Erythroblast (primary cell): ENCODE measurements around the gene LEPROT.
A peak's percentile ranks its signal among the peaks of the same experiment; 100 is the strongest.

ENCODE experiments used
- GATA1 ChIP-seq: IDR thresholded peaks from 2 replicates; pipeline ENCODE4 v1.6.1; 2011; ENCODE audit warnings: low read depth, mild to moderate bottlenecking, control low read depth, low read length, moderate library complexity
- POLR2A ChIP-seq: IDR thresholded peaks from 2 replicates; pipeline ENCODE4 v1.6.1; 2011; ENCODE audit warnings: mild to moderate bottlenecking, low read length

DNA sequence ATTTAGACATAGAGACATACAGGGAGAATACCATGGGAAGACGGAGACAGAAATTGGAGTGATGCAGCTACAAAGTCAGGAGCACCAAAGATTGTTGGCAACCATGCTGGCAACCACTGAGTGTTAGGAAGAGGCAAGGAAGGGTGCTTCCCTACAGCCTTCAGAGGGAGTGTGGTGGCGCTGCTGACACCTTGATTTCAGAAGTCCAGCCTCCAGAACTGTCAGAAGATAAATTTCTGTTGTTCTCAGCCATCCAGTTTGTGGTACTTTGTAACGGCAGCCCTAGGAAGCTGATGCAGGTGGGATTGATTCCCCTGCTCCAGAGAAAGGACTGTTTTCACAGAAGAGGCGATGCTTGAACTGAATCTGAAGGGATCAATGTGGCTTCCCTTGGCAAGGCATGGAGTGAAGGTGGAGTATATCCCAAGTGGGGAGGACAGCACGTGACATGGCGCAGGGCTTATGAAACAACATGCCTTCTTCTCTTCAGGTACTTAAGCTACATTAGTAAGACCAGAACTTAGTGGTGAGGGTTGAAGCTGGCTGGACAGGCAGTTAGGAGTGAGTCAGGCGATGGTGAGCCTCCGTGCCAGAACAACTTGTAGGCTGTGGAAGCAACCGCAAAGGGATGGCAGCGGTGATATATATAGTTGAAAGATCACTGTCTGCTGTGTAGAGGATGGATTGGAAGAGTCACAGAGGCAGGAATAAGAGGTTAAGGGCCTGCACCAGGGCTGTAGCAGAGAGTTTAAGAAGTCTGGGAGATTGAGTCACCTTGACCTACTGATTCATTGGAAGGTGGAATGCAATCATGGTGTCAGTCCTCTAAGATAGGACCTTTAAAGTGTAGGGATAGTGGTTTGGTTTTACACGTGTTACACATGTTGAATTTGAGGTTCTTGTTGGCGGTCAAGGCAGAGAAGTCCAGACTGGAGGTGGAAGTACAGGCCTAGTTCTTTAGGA, 2.1 kb downstream of the LEPROT start:
- TF ChIP-seq POLR2A: peak; percentile 28
- TF ChIP-seq GATA1: no peak
